ENCODE results near the gene GALNT8.

The GALNT8 gene

DNA sequence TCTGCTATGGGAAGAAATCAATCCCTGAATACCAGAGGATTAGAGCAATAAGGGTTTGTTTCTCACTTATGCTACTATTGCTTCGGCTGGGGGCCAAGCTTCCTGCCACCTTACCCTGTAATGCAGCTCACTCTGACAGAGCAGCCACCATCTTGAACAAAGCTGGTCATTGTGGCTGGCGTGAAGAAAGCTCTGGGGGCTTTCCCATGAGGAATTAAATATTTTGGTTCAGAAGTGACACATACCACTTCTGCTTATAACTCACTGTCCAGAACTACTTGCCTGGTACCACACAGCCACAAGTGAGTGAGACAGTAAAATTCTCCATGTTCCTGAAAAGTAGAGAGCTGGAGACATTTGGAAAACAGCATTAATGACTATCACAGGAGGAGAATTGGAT is 82.6 kb downstream of the GALNT8 start:
- DNase-seq = no peak

DNA sequence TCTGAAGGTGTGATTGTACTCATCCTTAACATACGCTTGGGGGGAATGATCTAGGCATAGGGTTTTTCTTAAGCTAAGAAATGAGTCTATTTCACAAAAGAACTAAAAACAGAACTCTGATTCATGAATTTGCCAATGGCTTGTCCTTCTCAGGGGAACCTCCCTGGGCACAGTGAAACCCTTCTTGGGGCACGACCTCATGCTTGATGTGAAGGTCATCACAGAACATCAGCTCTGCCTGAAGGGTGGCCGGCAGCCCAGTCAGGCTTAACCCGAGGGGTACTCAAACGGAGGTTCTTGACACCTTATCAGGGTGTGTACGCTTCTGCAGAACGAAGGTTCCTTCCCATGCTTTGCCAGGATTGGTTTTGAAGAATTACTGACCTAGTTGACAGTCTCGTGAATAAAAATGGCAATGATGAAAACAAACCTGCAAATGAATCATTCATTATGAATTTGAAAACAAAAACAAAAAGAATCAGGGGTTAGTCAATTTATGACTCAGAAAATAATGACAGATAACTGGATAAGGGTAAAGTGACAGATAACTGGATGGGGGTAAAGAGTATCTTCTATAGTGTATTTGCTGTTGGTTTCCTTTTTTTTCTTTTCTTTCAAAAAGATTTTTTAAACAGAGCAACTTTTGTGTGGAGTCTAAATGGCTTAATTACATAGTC is 86.4 kb downstream of the GALNT8 start:
- no peak for DNase-seq

DNA sequence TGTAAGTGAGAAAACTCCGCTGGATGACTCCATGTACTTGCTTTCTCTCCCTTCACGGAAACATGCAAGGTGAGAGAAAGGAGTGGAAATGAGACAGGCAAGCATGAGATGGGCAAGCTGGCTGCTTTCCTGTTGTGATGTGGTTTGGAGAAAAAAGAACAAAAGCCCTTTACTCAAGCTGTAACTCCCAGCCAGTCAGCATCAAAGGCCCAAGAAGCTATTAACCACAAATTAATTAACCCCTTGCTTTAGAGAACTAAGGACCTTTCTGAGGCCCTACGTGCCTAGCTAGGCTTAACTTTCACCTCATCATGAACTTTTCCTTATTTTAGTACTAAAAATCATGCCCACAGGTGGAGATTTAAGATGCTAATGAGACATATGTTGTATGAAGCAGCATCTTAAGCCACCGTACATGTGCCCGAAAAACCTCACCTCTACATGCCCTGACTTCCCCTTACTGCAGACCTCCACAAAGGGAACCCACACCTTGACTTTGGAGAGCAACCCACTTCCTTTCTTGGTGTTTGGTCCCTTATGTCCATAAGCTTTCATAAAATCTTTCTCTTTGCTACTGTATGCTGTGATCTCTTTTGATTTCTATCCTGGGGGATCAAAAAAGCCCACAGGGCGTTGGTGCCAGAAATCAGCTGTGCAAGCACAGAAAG is 87.0 kb downstream of the GALNT8 start:
- peak in 1 of 2 donors; percentile 39 for DNase-seq

DNA sequence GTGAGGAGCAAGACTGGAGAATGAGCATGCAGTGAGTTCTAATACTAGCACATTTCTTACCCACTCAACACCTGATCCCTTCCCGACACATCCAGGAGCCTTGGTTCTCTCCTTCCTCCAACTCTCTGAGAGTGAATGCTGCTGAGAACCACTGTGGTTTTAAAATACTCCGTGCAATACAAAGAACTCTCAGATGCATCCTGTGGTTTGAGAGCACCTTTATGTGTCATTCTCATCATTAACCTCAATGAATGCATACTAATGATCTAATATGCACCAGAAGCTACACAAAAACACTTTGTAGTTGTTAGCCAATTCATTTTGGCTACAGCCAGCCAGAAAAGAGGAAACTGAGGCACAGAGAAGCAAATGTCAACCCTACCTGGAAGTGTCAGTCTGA is 87.6 kb downstream of the GALNT8 start:
- DNase-seq = peak in 1 of 2 donors; percentile 42

DNA sequence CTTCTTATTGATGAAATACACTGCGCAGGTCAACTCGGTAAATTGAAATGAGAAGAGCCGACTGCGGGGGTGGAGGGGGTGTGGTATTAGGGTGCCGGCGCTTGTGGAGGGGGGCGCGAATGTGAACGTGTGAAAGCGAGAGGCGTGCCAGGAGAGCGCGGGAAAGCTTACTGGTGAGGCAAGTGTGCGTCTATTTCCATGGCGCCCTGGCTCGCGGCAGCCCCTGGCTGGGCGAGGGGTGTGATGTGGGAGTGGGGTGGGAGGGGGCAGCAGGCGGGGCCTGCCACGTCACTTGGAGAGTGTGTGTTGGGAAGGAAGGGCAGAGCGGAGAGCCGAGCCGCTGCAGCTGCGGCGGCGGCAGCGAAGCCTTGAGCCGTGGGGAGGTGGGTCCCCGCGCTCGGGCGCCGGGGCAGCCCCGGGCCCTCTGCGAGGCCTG is 88.8 kb downstream of the GALNT8 start:
- DNase-seq = peak; percentile 14 to 45

DNA sequence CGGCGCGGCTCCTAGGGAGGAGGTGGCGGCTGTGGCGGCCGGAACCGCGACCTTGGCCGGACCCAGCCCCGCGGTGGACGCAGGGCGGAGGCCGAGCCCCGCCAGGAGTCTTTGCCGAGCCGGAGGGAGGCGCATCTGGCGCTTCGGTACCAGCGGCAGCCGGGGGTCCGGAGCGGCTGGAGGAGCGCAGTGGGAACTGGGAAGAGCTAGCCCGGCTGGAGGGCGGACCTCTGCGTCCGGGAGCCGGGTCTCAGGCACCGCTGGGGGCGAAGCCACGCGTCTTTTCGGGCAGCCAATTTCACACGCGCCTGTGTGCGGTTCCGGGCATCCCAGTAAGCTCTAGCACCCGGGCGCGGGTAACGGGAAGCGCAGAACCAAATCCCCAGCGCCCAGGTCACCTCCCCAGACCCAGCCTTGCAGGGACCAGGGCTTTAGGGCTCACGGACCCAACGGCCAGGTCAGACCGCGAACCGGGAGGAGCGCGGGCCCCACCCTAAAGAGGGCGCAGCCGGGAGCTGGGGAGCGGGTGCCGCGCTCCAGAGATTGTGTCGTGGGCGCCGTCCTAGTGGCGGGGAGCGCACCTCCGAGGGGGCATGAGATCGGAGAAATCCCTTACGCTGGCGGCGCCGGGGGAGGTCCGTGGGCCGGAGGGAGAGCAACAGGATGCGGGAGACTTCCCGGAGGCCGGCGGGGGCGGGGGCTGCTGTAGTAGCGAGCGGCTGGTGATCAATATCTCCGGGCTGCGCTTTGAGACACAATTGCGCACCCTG is 89.4 kb downstream of the GALNT8 start:
- DNase-seq = peak in 1 of 2 donors; percentile 34

DNA sequence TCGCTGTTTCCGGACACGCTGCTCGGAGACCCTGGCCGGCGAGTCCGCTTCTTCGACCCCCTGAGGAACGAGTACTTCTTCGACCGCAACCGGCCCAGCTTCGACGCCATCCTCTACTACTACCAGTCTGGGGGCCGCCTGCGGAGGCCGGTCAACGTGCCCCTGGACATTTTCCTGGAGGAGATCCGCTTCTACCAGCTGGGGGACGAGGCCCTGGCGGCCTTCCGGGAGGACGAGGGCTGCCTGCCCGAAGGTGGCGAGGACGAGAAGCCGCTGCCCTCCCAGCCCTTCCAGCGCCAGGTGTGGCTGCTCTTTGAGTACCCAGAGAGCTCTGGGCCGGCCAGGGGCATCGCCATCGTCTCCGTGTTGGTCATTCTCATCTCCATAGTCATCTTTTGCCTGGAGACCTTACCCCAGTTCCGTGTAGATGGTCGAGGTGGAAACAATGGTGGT is 90.0 kb downstream of the GALNT8 start:
- no peak for DNase-seq

DNA sequence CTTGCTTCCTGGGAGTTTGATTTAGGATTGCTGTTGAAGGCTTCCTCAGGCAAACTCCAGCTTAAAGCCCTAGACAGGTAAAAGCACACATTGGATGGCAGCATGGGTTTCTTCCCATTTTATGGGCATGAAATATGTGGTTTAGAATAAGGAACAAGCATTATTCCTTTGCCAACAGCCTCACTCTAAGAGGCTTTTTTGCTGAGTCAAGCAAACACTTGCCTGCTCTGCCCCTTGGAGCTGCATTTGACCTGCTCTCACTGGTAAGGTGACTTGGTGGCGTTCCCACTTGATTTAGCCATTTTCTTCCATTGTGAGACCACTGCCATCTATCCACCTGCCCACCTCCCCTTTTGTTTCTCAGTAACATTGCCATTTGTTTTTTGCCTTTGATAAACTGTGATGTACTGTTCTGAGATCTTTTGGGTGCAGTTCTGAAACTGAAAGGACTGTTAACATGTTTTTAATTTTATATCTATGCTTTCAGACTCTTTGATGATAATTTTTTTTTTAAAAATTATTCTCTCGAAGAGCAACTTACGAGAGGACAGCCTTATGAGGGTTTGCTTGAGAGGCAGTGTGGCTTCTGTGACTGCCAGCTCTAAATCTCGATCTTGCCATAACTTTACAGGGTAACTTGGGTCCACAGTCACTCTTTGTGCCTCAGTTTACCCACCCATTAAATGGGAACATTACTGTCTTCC is 92.6 kb downstream of the GALNT8 start:
- DNase-seq = no peak

DNA sequence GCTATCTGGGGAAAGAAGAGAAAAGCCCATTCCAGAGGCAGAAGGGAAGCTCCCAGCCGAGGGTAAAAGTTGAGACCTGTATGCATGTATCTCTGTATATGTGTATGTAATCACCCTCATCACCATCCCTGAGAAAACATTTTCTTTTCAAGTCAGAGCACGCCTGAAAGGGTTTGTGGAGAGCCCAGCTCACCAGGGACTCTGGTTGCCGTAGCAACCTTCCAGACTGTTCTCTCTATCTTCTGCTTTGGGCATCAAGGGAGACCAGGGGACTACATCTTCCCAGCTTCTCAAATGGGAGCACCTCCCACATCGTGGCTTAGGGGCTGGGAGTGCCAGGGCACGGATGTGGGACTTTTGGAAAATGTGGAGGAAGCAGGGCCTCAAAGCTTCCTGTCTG is 93.5 kb downstream of the GALNT8 start:
- no peak for DNase-seq

DNA sequence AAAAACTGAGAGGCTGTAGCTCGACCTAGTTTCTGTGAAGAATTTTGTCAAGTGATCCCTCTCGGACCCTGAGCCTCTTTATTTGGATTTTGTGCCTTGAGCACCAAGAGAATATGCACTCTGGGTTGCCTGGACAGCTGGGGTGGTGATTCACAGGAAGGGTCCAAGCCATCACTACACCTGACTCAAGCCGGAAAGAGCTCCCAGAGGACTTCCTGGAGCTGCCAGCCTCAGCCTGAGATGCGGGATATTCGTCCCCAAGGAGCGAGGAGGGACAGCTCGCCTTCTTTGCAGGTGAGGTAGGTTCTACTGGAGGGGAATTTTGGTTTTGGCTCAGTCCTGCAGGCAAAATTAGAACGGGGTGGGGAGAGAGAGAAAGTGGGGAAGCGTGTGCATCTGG is 94.3 kb downstream of the GALNT8 start:
- no peak for DNase-seq

DNA sequence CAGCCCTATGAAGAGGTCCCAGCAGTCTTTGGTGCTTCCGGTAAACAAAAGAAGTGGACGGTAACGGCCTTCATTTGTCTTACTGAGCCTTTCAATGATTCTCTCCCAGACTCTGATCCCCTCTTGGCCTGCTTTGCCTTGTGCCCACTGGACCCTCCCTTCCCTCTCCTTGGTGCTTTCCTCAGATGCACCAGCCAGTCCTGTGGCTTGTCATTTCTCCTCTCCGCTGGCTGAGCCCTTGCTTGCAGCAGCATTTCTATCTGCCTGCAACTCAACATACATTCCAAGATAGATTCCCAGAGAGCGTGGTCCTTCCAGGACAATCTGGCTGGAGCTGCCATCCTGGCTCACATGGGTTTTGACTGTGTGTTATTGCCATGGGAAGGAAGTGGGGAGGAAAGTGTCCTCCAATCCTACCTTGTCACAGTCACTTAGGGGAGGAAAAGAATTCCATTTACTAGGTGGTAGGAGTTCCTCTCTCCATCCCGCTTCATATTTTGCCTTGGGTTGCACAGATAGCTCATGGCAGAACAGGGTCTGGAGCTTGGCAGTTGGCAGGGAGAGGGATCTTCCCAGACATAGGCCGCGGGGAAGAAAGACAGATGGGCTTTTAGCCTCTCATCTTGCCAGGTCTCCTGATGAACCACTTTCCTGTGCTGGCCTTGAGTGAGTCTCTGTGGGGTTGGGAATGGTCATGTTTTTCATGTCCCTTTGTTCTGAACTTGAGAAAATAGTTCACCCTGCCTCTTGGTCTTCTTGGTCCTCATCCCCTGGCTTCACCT is 96.7 kb downstream of the GALNT8 start:
- no peak for DNase-seq

DNA sequence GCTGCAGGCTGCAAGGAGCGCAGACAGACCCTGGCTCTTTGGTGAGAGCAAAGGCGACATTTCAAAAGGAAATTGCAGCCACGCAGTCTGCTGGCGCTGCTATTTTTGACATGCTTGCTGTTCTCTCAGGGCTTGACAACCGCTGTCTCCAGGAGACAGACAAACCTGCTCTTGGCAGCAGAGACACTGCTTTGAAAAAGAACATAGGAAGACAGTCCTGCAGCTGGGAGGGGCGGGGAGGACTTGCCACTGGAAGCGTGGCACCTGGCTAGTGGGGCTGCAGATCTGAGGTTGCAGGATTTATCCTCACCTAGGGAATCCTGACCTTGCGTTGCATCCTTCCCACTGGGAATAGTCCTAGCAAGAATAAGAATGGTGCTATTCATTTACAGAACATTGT is 97.7 kb downstream of the GALNT8 start:
- DNase-seq = no peak

DNA sequence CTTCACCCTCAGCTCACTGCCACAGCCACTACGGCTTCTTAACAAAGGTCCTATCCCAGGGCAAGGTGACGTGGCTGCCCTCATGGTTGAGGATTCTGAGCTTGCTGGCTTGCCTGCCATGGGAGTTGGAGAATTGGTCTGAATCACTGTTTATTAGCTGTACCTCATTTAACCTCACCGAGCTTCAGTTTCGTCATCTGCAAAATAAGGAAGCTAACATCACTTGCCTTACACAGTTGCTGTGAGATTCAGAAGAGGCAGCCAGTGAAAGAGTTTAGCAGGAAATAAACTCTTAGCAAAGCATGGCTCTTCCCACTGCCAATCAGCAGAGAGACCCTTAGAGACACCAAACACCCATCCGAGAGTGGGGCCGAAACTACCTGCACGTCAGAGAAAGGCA is 99.5 kb downstream of the GALNT8 start:
- DNase-seq = peak in 1 of 2 donors; percentile 8

DNA sequence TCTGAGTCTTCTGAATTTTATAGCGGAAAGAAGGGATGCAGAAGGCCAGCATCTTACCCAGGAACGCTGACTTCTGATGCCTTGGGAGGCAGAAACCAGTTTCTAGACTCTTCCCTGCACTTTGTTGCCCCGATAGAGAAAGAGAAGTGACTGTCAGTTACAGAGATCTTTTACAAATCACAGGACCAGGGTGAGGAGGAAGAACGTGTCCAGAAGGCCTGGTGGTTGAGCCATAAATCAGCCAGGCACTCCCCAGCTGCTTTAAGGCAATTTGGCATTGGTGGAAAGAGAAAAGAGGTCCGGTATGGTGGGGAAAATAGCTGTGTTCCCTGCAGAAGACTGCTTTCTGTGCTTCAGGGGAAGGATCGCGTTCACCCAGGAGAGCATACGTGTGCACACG is 100.8 kb downstream of the GALNT8 start:
- DNase-seq = no peak

Measured in CD4-positive, alpha-beta T cell treated with Interferon alpha-2 for 1 hour (primary cell).